ENCODE data around the gene TM4SF1. TPM values are rescaled to one million over a fixed set of nuclear protein-coding genes. Genes with fewer than 3 reads are reported as not detected.

The TM4SF1 gene
- total RNA-seq, 2 experiments from 2014 or later = not detected

DNA sequence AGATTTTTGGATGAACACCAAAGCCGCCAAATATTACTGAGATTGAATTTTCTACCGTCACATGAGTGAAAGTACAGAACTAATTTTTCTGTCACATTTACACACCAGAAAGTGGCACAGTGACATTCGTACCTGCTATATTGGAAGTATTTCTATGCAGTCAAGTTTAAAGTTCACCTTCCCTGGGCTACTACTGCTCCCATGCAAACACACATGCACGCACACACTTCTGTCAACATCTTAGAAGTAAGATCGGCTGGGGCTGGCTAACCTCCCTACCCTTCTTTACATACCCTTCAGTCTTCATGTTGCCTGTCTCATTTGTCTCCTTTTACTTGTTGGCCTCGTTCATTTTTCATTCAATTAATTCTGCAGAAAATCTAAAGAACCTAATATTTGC lies 19.0 kb upstream of the TM4SF1 start:
- Mint-ChIP-seq H3K4me3 (no peak overlapping the region), H3K27ac (no peak overlapping the region)
- ATAC-seq = no peak

DNA sequence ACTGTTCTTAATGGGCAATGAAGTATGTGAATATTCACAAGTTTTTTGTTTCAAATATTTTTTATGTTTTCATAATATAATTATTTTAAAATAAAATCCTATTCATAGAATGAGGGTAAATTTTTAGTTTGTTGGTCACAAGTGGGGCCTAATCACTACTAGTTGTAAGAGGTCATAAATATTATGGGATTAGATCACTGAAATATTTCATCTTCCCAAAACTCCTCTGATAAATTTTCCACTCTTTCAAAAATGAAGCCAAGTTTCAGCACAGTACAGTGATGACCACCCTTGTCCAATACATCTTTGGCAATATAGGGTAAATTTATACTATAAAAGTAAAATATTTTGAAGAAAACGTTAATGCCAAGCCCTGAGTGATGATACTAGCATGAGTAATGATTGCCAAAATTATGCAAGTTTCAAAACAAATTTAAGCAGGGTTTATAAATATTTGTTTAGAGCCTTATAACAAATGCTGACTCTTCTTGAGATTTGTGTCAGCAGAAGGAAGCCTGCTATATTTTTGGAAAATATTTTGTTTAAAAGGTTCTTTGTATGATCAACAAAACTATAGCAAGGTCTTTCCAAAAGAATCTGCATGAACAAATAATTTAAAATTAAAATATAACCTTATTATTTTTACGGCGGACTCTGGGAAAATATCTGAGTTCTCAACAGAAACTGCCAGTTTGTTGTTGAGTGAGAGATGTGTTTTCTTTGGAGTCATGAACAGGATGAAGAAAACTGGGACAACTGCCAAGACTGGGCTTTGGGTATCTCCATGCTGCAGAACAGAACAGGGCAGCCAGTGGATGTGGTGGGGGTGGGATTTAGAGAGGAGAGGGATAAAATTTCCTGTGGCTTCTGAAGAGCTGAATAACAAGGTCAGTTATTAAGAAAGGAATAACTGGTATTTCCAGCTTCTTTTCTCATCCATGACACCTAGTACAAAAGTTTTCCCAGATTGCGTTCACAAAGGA lies 17.9 kb upstream of the TM4SF1 start:
- no peaks in the 10 kb centered on the region for H3K9me3 Mint-ChIP-seq
- ChIA-PET CTCF (no interaction called here), POLR2A (interaction anchor here (0.8 kb wide), 1 partner anchor 188 kb away, joined by 3 read pairs; no protein-coding TSS in a partner anchor)
- ATAC-seq = no peak
- intact Hi-C loops (cut with micrococcal nuclease) = no loop called here
- no peaks in the 10 kb centered on the region for H3K36me3 Mint-ChIP-seq (ENCODE audit: low read depth)
- H3K4me3 Mint-ChIP-seq = no peak overlapping the region
- no peaks in the 10 kb centered on the region for H3K4me1 Mint-ChIP-seq (ENCODE audit: low read depth)
- H3K27me3 Mint-ChIP-seq = peaks cover 6% of the 10 kb centered on the region
- H3K27ac Mint-ChIP-seq = no peak overlapping the region
- no peak for DNase-seq
- TF ChIP-seq, protein P1, sequence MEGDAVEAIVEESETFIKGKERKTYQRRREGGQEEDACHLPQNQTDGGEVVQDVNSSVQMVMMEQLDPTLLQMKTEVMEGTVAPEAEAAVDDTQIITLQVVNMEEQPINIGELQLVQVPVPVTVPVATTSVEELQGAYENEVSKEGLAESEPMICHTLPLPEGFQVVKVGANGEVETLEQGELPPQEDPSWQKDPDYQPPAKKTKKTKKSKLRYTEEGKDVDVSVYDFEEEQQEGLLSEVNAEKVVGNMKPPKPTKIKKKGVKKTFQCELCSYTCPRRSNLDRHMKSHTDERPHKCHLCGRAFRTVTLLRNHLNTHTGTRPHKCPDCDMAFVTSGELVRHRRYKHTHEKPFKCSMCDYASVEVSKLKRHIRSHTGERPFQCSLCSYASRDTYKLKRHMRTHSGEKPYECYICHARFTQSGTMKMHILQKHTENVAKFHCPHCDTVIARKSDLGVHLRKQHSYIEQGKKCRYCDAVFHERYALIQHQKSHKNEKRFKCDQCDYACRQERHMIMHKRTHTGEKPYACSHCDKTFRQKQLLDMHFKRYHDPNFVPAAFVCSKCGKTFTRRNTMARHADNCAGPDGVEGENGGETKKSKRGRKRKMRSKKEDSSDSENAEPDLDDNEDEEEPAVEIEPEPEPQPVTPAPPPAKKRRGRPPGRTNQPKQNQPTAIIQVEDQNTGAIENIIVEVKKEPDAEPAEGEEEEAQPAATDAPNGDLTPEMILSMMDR (IDR thresholded peaks at IDR 0.05) = no peak

More for the DNA sequence above, 19.0 kb upstream of the TM4SF1 start:
- DNase-seq = no peak
- no peaks in the 10 kb centered on the region for H3K9me3 Mint-ChIP-seq
- H3K27me3 Mint-ChIP-seq = peaks cover 6% of the 10 kb centered on the region
- H3K36me3 Mint-ChIP-seq (ENCODE audit: low read depth) = no peaks in the 10 kb centered on the region
- TF ChIP-seq, protein P1 (IDR thresholded peaks at IDR 0.05) = no peak
- ChIA-PET POLR2A (no interaction called here), CTCF (no interaction called here)
- intact Hi-C loops (cut with micrococcal nuclease) = no loop called here
- no peaks in the 10 kb centered on the region for H3K4me1 Mint-ChIP-seq (ENCODE audit: low read depth)

DNA sequence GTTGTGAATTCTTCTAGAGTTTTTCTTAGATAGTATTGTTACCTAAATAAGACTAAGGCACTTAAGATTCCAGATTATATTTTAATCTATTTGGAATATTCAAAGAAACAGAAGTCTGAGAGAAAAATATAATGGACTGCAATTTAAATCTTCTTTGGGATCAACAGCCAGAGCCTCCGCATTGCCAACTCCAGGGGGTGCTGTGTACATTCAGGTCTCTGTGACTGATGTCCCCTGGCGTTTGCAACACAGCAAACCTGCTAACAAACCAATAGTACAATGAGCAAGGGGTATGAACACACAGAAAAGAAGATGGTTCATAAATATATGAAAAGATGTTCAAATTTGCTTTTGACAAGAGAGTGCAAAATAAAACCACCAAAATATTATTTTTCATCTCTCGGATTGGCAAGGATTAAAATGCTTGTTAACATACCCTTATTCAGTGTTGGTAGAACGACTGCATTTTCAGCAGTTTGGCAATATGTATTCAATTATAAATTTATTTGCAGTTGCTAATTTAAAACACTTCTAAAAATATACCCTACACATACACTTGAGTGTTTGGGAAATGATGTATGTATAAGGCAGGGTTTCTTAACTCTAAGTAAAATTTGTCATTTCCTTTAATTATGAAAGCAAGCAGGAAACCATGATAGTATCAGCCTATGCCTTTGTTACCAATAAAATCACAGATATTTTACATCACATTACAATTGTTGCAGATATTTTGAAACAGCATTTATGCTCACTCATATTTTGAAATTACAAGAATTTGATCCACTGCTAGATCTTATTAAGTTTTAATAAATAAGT lies 16.1 kb upstream of the TM4SF1 start:
- Mint-ChIP-seq H3K9me3 (no peaks in the 10 kb centered on the region), H3K4me1 (ENCODE audit: low read depth) (no peaks in the 10 kb centered on the region), H3K27ac (no peak overlapping the region), H3K27me3 (peaks cover 4% of the 10 kb centered on the region), H3K4me3 (no peak overlapping the region), H3K36me3 (ENCODE audit: low read depth) (no peaks in the 10 kb centered on the region)
- TF ChIP-seq, protein P1 (IDR thresholded peaks at IDR 0.05) = peak; percentile 52
- ATAC-seq (no peak), DNase-seq (peak; percentile 66)
- ChIA-PET POLR2A (no interaction called here), CTCF (no interaction called here)
- intact Hi-C loops (cut with micrococcal nuclease) = no loop called here

DNA sequence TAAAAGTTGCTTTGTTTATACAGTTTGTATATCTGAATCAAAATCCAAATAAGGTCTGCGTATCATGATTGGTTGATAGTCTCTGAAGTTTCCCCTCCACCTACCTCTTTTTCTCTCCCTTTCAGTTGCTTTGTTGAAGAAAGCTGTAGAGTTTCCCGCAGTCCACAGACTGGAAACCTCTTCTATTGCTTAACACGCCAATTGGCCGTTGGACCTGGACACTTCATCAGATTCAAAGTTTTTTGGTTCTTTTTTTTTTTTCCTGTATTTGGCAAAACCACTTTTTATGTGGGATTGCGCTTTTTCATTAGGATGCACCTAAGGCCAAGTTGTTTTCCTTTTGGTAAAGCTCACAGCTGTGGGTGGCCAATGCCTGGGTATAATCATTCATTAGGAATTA lies 14.5 kb upstream of the TM4SF1 start:
- Mint-ChIP-seq H3K27ac (no peak overlapping the region), H3K9me3 (no peaks in the 10 kb centered on the region), H3K4me3 (no peak overlapping the region), H3K27me3 (peaks cover 7% of the 10 kb centered on the region), H3K36me3 (ENCODE audit: low read depth) (no peaks in the 10 kb centered on the region), H3K4me1 (ENCODE audit: low read depth) (no peaks in the 10 kb centered on the region)
- intact Hi-C loops (cut with micrococcal nuclease) = no loop called here
- ATAC-seq = no peak
- TF ChIP-seq, protein P1 (IDR thresholded peaks at IDR 0.05) = no peak
- CTCF ChIA-PET = interaction anchor here (0.7 kb wide), 1 partner anchor 139 kb away, joined by 3 read pairs; no protein-coding TSS in a partner anchor
- POLR2A ChIA-PET = no interaction called here
- DNase-seq = no peak

Measured in activated CD8-positive, alpha-beta T cell treated with anti-CD3 and anti-CD28 coated beads for 36 hours (primary cell).